Measurements from ENCODE around the gene MYH10.
A peak's percentile ranks its signal among the peaks of the same experiment; 100 is the strongest.

Gene MYH10

GRCh38 chr17:8629371-8630226 lies 926 bp downstream of the MYH10 start:
- H3K4me2 ChIP-seq (ENCODE audit: low read depth, low read length, poor library complexity, severe bottlenecking): peak overlapping the region; percentile 69
- no peaks in the 10 kb centered on the region for H3K27me3 ChIP-seq (ENCODE audit: low read length)
- peak overlapping the region; percentile 95 for H3K4me3 ChIP-seq (ENCODE audit: insufficient read depth, low read length, poor library complexity, severe bottlenecking)
- H3K9me2 ChIP-seq (replicated peaks; ENCODE audit: insufficient read depth, low read length): no peaks in the 10 kb centered on the region
- TF ChIP-seq EZH2phosphoT487 (conservative IDR thresholded peaks at IDR 0.05; ENCODE audit: low read length): no peak
- TF ChIP-seq CTCF (IDR thresholded peaks at IDR 0.05; ENCODE audit: insufficient read depth, low read length, poor library complexity, severe bottlenecking): no peak
- H3K9me3 ChIP-seq (ENCODE audit: insufficient read depth, low read length): no peaks in the 10 kb centered on the region
- no peaks in the 10 kb centered on the region for H4K20me1 ChIP-seq (ENCODE audit: low read depth, low read length)
- H3K79me2 ChIP-seq (ENCODE audit: insufficient read depth, low read length): no peaks in the 10 kb centered on the region
- H3F3A ChIP-seq (ENCODE audit: insufficient read depth): peaks cover 6% of the 10 kb centered on the region
- no peak overlapping the region for H3K27ac ChIP-seq (ENCODE audit: low read depth, low read length)
- H3K9ac ChIP-seq (ENCODE audit: low read length): peak overlapping the region; percentile 75
- no peaks in the 10 kb centered on the region for H3K36me3 ChIP-seq (ENCODE audit: low read length)
- no peak overlapping the region for H2AFZ ChIP-seq (ENCODE audit: low read depth, low read length, severe bottlenecking)

GRCh38 chr17:8628609-8629169 lies 1.8 kb downstream of the MYH10 start:
- no peaks in the 10 kb centered on the region for H3K79me2 ChIP-seq (ENCODE audit: insufficient read depth, low read length)

GRCh38 chr17:8628172-8628571 lies 2.4 kb downstream of the MYH10 start:
- H3F3A ChIP-seq (ENCODE audit: insufficient read depth): peaks cover 6% of the 10 kb centered on the region
- no peaks in the 10 kb centered on the region for H3K79me2 ChIP-seq (ENCODE audit: insufficient read depth, low read length)
- H3K9me3 ChIP-seq (ENCODE audit: insufficient read depth, low read length): no peaks in the 10 kb centered on the region
- H3K27me3 ChIP-seq (ENCODE audit: low read length): no peaks in the 10 kb centered on the region
- H3K4me3 ChIP-seq (ENCODE audit: insufficient read depth, low read length, poor library complexity, severe bottlenecking): no peak overlapping the region
- TF ChIP-seq CTCF (IDR thresholded peaks at IDR 0.05; ENCODE audit: insufficient read depth, low read length, poor library complexity, severe bottlenecking): no peak
- no peak for TF ChIP-seq EZH2phosphoT487 (conservative IDR thresholded peaks at IDR 0.05; ENCODE audit: low read length)
- H3K9ac ChIP-seq (ENCODE audit: low read length): no peak overlapping the region
- H3K4me2 ChIP-seq (ENCODE audit: low read depth, low read length, poor library complexity, severe bottlenecking): no peak overlapping the region
- H3K9me2 ChIP-seq (replicated peaks; ENCODE audit: insufficient read depth, low read length): no peaks in the 10 kb centered on the region
- no peak overlapping the region for H3K27ac ChIP-seq (ENCODE audit: low read depth, low read length)
- no peaks in the 10 kb centered on the region for H3K36me3 ChIP-seq (ENCODE audit: low read length)
- no peaks in the 10 kb centered on the region for H4K20me1 ChIP-seq (ENCODE audit: low read depth, low read length)
- H2AFZ ChIP-seq (ENCODE audit: low read depth, low read length, severe bottlenecking): no peak overlapping the region

More at GRCh38 chr17:8628609-8629169, 1.8 kb downstream of the MYH10 start:
- Histone ChIP-seq H3K9me2 (replicated peaks; ENCODE audit: insufficient read depth, low read length) (no peaks in the 10 kb centered on the region), H3K27ac (ENCODE audit: low read depth, low read length) (no peak overlapping the region), H3K4me2 (ENCODE audit: low read depth, low read length, poor library complexity, severe bottlenecking) (no peak overlapping the region), H3F3A (ENCODE audit: insufficient read depth) (peaks cover 6% of the 10 kb centered on the region), H3K27me3 (ENCODE audit: low read length) (no peaks in the 10 kb centered on the region), H3K9ac (ENCODE audit: low read length) (no peak overlapping the region), H3K9me3 (ENCODE audit: insufficient read depth, low read length) (no peaks in the 10 kb centered on the region), H3K36me3 (ENCODE audit: low read length) (no peaks in the 10 kb centered on the region), H4K20me1 (ENCODE audit: low read depth, low read length) (no peaks in the 10 kb centered on the region), H2AFZ (ENCODE audit: low read depth, low read length, severe bottlenecking) (no peak overlapping the region), H3K4me3 (ENCODE audit: insufficient read depth, low read length, poor library complexity, severe bottlenecking) (no peak overlapping the region)
- TF ChIP-seq CTCF (IDR thresholded peaks at IDR 0.05; ENCODE audit: insufficient read depth, low read length, poor library complexity, severe bottlenecking) (no peak), EZH2phosphoT487 (conservative IDR thresholded peaks at IDR 0.05; ENCODE audit: low read length) (no peak)
